BE2C (cell line): ENCODE results near the gene NTNG2.

Source experiments
- DNase-seq: peaks from one replicate; pipeline ENCODE4 v3.0.0-alpha.2; 2020
- H3K27me3 ChIP-seq: fragments of 250-450 bp; sonication (Bioruptor Pico); 2 replicates; pipeline ENCODE4 v1.5.1; 2020; ENCODE audit warnings: mild to moderate bottlenecking
- H3K36me3 ChIP-seq: fragments of 250-450 bp; sonication (Bioruptor Pico); 2 replicates; pipeline ENCODE4 v1.5.1; 2020; ENCODE audit warnings: mild to moderate bottlenecking
- H3K4me1 ChIP-seq: fragments of 250-450 bp; sonication (Bioruptor Pico); 2 replicates; pipeline ENCODE4 v1.5.1; 2020
- H3K4me3 ChIP-seq: 2 replicates; pipeline ENCODE4 v1.5.1; 2011; ENCODE audit warnings: low read depth, low read length
- H3K9me3 ChIP-seq: fragments of 250-450 bp; sonication (Bioruptor Pico); 2 replicates; pipeline ENCODE4 v1.5.1; 2020
- TF ChIP-seq, protein P1 (sequence below): IDR thresholded peaks from 2 replicates; pipeline ENCODE4 v1.5.1; 2012; ENCODE audit warnings: mild to moderate bottlenecking, low read depth, low read length

NTNG2 gene

GRCh38 chr9:132233138-132233537 lies 71.3 kb downstream of the NTNG2 start:
- no peak overlapping the region for H3K4me3 ChIP-seq
- DNase-seq, result no peak
- H3K27me3 ChIP-seq, result no peaks in the 10 kb centered on the region
- H3K36me3 ChIP-seq, result no peaks in the 10 kb centered on the region
- TF ChIP-seq, protein P1, sequence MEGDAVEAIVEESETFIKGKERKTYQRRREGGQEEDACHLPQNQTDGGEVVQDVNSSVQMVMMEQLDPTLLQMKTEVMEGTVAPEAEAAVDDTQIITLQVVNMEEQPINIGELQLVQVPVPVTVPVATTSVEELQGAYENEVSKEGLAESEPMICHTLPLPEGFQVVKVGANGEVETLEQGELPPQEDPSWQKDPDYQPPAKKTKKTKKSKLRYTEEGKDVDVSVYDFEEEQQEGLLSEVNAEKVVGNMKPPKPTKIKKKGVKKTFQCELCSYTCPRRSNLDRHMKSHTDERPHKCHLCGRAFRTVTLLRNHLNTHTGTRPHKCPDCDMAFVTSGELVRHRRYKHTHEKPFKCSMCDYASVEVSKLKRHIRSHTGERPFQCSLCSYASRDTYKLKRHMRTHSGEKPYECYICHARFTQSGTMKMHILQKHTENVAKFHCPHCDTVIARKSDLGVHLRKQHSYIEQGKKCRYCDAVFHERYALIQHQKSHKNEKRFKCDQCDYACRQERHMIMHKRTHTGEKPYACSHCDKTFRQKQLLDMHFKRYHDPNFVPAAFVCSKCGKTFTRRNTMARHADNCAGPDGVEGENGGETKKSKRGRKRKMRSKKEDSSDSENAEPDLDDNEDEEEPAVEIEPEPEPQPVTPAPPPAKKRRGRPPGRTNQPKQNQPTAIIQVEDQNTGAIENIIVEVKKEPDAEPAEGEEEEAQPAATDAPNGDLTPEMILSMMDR, result no peak
- peaks cover 6% of the 10 kb centered on the region for H3K4me1 ChIP-seq
- H3K9me3 ChIP-seq, result no peaks in the 10 kb centered on the region

GRCh38 chr9:132234535-132234934 lies 72.7 kb downstream of the NTNG2 start:
- H3K27me3 ChIP-seq, result no peaks in the 10 kb centered on the region
- H3K4me1 ChIP-seq, result peaks cover 6% of the 10 kb centered on the region
- no peaks in the 10 kb centered on the region for H3K9me3 ChIP-seq
- peak; percentile 43 for DNase-seq
- TF ChIP-seq, protein P1, result no peak
- no peaks in the 10 kb centered on the region for H3K36me3 ChIP-seq
- no peak overlapping the region for H3K4me3 ChIP-seq

DNA sequence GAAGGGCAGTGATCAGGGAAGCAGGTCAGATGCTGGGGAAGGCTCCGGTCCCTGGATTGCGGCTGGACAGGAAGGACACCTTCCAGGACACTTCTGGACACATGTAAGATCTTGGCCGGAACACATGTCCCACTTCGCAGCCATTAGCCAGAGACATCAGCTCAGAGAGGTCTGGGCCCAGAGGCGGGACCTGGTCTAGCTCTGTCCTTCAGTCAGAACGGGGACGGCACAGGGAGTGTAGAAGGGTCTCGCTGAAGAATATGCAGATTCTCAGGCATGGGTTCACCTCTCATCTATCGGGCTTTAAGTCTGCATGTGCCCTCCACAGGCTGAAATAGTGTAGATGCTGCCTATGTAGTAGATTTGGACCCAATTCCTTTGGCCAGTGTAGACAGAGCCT lies 73.3 kb downstream of the NTNG2 start:
- Histone ChIP-seq H3K9me3 (no peaks in the 10 kb centered on the region), H3K36me3 (no peaks in the 10 kb centered on the region), H3K4me1 (peaks cover 12% of the 10 kb centered on the region), H3K4me3 (no peak overlapping the region), H3K27me3 (no peaks in the 10 kb centered on the region)
- TF ChIP-seq, protein P1, result no peak
- DNase-seq, result no peak

DNA sequence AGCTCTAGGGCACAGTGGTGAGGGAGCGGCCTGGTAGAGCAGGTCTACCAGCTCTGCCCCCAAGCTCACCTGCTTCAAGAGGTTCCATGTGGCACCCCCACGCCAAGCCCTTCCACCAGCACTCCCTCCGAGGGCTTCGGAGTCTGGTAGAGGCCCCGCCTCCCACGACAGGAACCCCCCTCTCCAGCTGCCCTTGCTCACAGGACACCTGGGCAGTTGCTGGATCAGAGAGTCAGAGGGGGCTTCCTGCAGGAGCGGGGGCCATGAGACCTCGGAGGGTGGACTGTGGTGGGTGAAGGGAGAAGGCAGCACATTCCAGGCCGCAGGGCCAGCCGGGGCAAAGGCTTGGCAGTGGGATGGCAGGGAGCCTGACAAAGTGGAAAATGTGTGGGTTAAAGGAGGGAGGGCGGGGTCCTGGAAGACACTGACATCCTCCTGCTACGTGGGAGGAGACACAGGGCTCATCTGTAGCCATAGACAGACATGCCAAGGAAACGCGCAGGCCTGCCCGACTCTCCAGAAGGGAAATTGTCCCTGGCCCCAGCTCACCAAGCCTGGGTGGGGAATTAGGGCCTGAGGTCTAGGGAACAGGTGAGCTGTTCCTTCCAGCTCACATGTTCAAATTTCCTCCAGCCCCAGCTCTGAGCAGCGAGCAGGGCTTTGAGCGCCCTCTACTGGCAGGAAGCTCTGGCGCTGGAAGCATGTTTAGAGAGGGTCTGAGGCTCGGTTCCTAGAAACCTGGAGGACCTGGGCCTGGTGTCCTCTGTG lies 74.2 kb downstream of the NTNG2 start:
- no peaks in the 10 kb centered on the region for H3K27me3 ChIP-seq
- TF ChIP-seq, protein P1, result peak; percentile 99

GRCh38 chr9:132236662-132237311 lies 74.9 kb downstream of the NTNG2 start:
- Histone ChIP-seq H3K4me1 (peaks cover 12% of the 10 kb centered on the region), H3K9me3 (no peaks in the 10 kb centered on the region), H3K36me3 (no peaks in the 10 kb centered on the region), H3K27me3 (no peaks in the 10 kb centered on the region), H3K4me3 (no peak overlapping the region)
- TF ChIP-seq, protein P1, result no peak
- DNase-seq, result no peak

More for the DNA sequence above, 74.2 kb downstream of the NTNG2 start:
- DNase-seq, result peak; percentile 86
- no peaks in the 10 kb centered on the region for H3K36me3 ChIP-seq
- H3K9me3 ChIP-seq, result no peaks in the 10 kb centered on the region
- H3K4me3 ChIP-seq, result no peak overlapping the region
- peaks cover 14% of the 10 kb centered on the region for H3K4me1 ChIP-seq

DNA sequence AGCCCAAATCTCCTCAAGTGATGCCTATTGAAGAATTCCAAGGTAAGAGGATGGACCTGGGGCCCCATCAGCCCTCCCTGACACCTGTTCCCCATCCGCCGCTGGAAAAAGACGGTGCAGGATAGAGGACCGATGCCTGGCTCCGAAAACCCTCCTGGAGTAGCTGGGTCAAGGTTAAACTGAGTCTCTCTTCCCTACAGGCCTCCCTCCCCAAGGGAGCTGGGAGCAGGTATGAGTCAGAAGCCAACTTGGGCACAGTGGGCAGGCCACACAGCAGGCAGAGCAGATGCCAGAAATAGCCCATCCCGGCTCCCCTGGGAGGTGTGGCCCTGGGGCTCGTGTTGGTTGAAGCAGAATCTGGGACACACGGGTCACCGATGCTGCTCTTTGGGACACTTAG lies 75.6 kb downstream of the NTNG2 start:
- Histone ChIP-seq H3K27me3 (no peaks in the 10 kb centered on the region), H3K4me1 (peaks cover 12% of the 10 kb centered on the region), H3K36me3 (no peaks in the 10 kb centered on the region), H3K4me3 (no peak overlapping the region), H3K9me3 (no peaks in the 10 kb centered on the region)
- TF ChIP-seq, protein P1, result no peak
- peak; percentile 47 for DNase-seq
